ENCODE measurements around the gene SPDEF.

Gene SPDEF

GRCh38 chr6:34583861-34584604 is 27.9 kb upstream of the SPDEF start:
- DNase-seq (ENCODE audit: low spot score) = no peak

- no peak for DNase-seq (ENCODE audit: low spot score)
These were observed 27.3 kb upstream of the SPDEF start for GRCh38 chr6:34583461-34583860.

- DNase-seq (ENCODE audit: low spot score) = no peak
These were observed 25.4 kb upstream of the SPDEF start for GRCh38 chr6:34581561-34581920.

- no peak for DNase-seq (ENCODE audit: low spot score)
These were observed 24.8 kb upstream of the SPDEF start for GRCh38 chr6:34580707-34581560.

GRCh38 chr6:34578445-34579262 is 22.5 kb upstream of the SPDEF start:
- no peak for DNase-seq (ENCODE audit: low spot score)

- no peak for DNase-seq (ENCODE audit: low spot score)
These were observed 20.3 kb upstream of the SPDEF start for GRCh38 chr6:34576286-34576955.

- no peak for DNase-seq (ENCODE audit: low spot score)
These were observed 19.2 kb upstream of the SPDEF start for GRCh38 chr6:34575326-34575725.

- no peak for DNase-seq (ENCODE audit: low spot score)
These were observed 18.6 kb upstream of the SPDEF start for GRCh38 chr6:34574647-34575293.

- DNase-seq (ENCODE audit: low spot score) = no peak
These were observed 17.5 kb upstream of the SPDEF start for GRCh38 chr6:34573567-34574183.

GRCh38 chr6:34572585-34572984 is 16.5 kb upstream of the SPDEF start:
- DNase-seq (ENCODE audit: low spot score) = no peak

- no peak for DNase-seq (ENCODE audit: low spot score)
These were observed 15.9 kb upstream of the SPDEF start for GRCh38 chr6:34572021-34572420.

- no peak for DNase-seq (ENCODE audit: low spot score)
These were observed 15.3 kb upstream of the SPDEF start for GRCh38 chr6:34571388-34571787.

GRCh38 chr6:34570066-34570833 is 14.1 kb upstream of the SPDEF start:
- DNase-seq (ENCODE audit: low spot score) = no peak

GRCh38 chr6:34569361-34569973 is 13.3 kb upstream of the SPDEF start:
- no peak for DNase-seq (ENCODE audit: low spot score)

GRCh38 chr6:34568341-34569201 is 12.4 kb upstream of the SPDEF start:
- DNase-seq (ENCODE audit: low spot score) = no peak

GRCh38 chr6:34566830-34567546 is 10.9 kb upstream of the SPDEF start:
- DNase-seq (ENCODE audit: low spot score) = no peak

GRCh38 chr6:34565722-34566137 is 9.6 kb upstream of the SPDEF start:
- DNase-seq (ENCODE audit: low spot score) = no peak

- no peak for DNase-seq (ENCODE audit: low spot score)
These were observed 8.1 kb upstream of the SPDEF start for GRCh38 chr6:34564181-34564580.
